ENCODE results near the gene MS4A3.
"Not testable (repeated sequence)": the region's sequence is repeated elsewhere in the genome, so short reads cannot be mapped to it uniquely, and the experiment has no call there.

The MS4A3 gene, protein sequence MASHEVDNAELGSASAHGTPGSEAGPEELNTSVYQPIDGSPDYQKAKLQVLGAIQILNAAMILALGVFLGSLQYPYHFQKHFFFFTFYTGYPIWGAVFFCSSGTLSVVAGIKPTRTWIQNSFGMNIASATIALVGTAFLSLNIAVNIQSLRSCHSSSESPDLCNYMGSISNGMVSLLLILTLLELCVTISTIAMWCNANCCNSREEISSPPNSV

DNA sequence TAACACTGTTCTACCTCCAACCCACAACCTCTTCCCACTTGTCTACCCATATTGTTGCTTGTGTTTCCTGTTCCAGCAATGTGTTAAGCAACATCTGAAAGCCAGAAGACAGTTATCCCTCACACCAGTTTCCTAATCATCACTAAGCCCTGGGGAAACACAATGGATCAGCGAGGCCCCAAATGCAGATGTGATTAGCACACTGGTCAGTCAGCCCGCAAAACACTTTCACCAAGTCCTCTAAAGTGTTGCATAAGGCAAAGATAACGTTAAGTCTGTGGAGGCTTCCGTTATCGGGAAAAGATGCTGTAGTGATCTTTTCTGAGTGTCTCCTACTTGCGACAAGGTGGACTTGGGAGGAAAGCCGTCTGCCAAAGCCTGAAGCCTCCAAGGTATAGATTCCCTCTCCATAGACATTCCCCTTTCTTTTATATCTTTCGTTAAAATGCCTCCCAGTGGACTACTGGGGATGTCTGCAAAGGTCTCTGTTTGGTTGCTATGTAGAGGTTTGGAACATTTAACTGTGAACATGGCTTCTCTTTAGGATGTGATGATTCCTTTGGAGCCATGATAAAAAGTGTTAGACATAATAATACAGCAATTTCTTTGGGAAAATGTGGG lies at the start of gene MS4A3:
MS4A3 (plus strand) TSS at position 317 of the 621 bp plus-strand sequence. CDS start 4,496 bp downstream, outside the sequence.
- H3K4me3 ChIP-seq (ENCODE audit: low read length): no peak within 1 kb of the TSS
- no peaks in the 10 kb centered on the region for H3K79me2 ChIP-seq (ENCODE audit: control insufficient read depth, low read length)
- no peaks in the 10 kb centered on the region for H3F3A ChIP-seq (ENCODE audit: control insufficient read depth, insufficient read depth)
- H3K9me2 ChIP-seq (replicated peaks; ENCODE audit: control insufficient read depth, low read length): no peaks in the 10 kb centered on the region
- no peak within 1 kb of the TSS for H3K4me2 ChIP-seq (ENCODE audit: low read length)
- no peaks in the 10 kb centered on the region for H3K4me1 ChIP-seq (ENCODE audit: control insufficient read depth, low read length)
- H3K27me3 ChIP-seq (ENCODE audit: control insufficient read depth, low read length): peaks cover 5% of the 10 kb centered on the region
- H3K27ac ChIP-seq (ENCODE audit: low read depth, low read length): no peak within 1 kb of the TSS
- no peaks in the 10 kb centered on the region for H3K36me3 ChIP-seq (ENCODE audit: control insufficient read depth, low read length)
- TF ChIP-seq, protein P1, sequence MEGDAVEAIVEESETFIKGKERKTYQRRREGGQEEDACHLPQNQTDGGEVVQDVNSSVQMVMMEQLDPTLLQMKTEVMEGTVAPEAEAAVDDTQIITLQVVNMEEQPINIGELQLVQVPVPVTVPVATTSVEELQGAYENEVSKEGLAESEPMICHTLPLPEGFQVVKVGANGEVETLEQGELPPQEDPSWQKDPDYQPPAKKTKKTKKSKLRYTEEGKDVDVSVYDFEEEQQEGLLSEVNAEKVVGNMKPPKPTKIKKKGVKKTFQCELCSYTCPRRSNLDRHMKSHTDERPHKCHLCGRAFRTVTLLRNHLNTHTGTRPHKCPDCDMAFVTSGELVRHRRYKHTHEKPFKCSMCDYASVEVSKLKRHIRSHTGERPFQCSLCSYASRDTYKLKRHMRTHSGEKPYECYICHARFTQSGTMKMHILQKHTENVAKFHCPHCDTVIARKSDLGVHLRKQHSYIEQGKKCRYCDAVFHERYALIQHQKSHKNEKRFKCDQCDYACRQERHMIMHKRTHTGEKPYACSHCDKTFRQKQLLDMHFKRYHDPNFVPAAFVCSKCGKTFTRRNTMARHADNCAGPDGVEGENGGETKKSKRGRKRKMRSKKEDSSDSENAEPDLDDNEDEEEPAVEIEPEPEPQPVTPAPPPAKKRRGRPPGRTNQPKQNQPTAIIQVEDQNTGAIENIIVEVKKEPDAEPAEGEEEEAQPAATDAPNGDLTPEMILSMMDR (IDR thresholded peaks at IDR 0.05; ENCODE audit: low read depth, low read length, poor library complexity, severe bottlenecking): no peak
- TF ChIP-seq EZH2phosphoT487 (IDR thresholded peaks at IDR 0.05; ENCODE audit: borderline replicate concordance, low read length): no peak
- no peaks in the 10 kb centered on the region for H3K9me3 ChIP-seq (ENCODE audit: control insufficient read depth, insufficient read depth, low read length)
- no peaks in the 10 kb centered on the region for H4K20me1 ChIP-seq (ENCODE audit: control insufficient read depth, insufficient read depth, low read depth, low read length)

DNA sequence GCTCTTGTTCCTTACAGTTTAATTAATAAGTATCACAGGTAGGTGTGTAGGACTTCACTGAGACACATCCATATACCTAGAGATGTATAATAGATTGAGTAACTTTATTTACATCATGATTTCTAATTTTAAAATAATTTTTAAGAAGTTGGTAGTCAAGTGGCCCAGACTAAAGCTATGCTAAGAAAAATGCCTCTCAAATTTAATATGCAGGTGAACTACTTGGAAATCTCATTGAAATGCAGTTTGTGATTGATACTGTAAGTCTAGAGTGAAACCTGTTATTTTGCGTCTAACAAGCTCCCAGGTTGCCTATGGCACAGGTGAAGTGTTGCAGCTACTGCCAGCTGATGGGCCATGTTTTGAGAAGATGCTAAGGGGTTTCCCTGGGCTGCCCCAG lies 39.6 kb upstream of the MS4A3 start, which contains the start of gene OOSP4B:
OOSP4B (plus strand) TSS at position 301 of the 400 bp plus-strand sequence.
- Histone ChIP-seq H3K4me2 (ENCODE audit: low read length) (no peak within 1 kb of the TSS), H3K4me1 (ENCODE audit: control insufficient read depth, low read length) (no peaks in the 10 kb centered on the region), H3F3A (ENCODE audit: control insufficient read depth, insufficient read depth) (no peaks in the 10 kb centered on the region), H4K20me1 (ENCODE audit: control insufficient read depth, insufficient read depth, low read depth, low read length) (no peaks in the 10 kb centered on the region), H3K9me2 (replicated peaks; ENCODE audit: control insufficient read depth, low read length) (no peaks in the 10 kb centered on the region), H3K36me3 (ENCODE audit: control insufficient read depth, low read length) (no peaks in the 10 kb centered on the region), H3K9me3 (ENCODE audit: control insufficient read depth, insufficient read depth, low read length) (no peaks in the 10 kb centered on the region), H3K4me3 (ENCODE audit: low read length) (no peak within 1 kb of the TSS), H3K27me3 (ENCODE audit: control insufficient read depth, low read length) (no peaks in the 10 kb centered on the region), H3K79me2 (ENCODE audit: control insufficient read depth, low read length) (no peaks in the 10 kb centered on the region), H3K27ac (ENCODE audit: low read depth, low read length) (no peak within 1 kb of the TSS)
- TF ChIP-seq, protein P1 (IDR thresholded peaks at IDR 0.05; ENCODE audit: low read depth, low read length, poor library complexity, severe bottlenecking): no peak
- TF ChIP-seq EZH2phosphoT487 (IDR thresholded peaks at IDR 0.05; ENCODE audit: borderline replicate concordance, low read length): no peak

DNA sequence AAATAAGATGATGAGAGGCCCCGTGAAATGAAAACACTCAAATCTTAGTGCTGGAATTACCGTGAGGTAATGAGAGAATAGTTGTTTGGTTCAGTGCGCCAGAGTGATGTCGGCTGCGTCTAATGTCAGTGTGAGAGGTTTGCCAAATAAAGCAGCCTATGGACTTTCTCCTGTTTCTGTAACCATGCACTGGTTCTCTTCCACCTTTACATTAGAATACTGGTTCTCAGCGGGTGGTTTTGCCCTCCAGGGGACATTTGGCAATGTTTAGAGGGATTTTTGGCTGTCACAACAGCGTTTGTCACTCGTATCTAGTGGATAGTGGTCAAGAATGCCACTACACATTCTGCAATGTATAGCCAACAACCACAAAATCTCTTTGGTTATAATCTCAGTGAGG lies 38.4 kb upstream of the MS4A3 start:
- Histone ChIP-seq H3K36me3 (ENCODE audit: control insufficient read depth, low read length) (no peaks in the 10 kb centered on the region), H3K27me3 (ENCODE audit: control insufficient read depth, low read length) (no peaks in the 10 kb centered on the region), H3K9me2 (replicated peaks; ENCODE audit: control insufficient read depth, low read length) (no peaks in the 10 kb centered on the region), H4K20me1 (ENCODE audit: control insufficient read depth, insufficient read depth, low read depth, low read length) (no peaks in the 10 kb centered on the region), H3K4me1 (ENCODE audit: control insufficient read depth, low read length) (no peaks in the 10 kb centered on the region), H3K79me2 (ENCODE audit: control insufficient read depth, low read length) (no peaks in the 10 kb centered on the region), H3K4me3 (ENCODE audit: low read length) (no peak overlapping the region), H3K4me2 (ENCODE audit: low read length) (no peak overlapping the region), H3K9me3 (ENCODE audit: control insufficient read depth, insufficient read depth, low read length) (no peaks in the 10 kb centered on the region), H3K27ac (ENCODE audit: low read depth, low read length) (no peak overlapping the region), H3F3A (ENCODE audit: control insufficient read depth, insufficient read depth) (no peaks in the 10 kb centered on the region)
- no peak for TF ChIP-seq EZH2phosphoT487 (IDR thresholded peaks at IDR 0.05; ENCODE audit: borderline replicate concordance, low read length)

DNA sequence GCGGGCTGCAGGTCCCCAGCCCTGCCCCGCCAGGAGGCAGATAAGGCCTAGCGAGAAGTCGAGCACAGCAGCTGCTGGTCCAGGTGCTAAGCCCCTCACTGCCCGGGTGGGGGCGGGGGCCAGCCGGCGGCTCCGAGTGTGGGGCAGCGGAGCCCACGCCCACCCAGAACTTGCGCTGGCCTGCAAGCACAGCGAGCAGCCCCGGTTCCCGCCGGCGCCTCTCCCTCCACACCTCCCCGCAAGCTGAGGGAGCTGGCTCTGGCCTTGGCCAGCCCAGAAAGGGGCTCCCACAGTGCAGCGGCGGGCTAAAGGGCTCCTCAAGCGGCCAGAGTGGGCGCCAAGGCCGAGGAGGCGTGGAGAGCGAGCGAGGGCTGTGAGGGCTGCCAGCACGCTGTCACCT lies 36.1 kb upstream of the MS4A3 start:
- not testable (repeated sequence) for H3K4me3 ChIP-seq (ENCODE audit: low read length); H3K27me3 ChIP-seq (ENCODE audit: control insufficient read depth, low read length); H3K4me2 ChIP-seq (ENCODE audit: low read length); H3K9me2 ChIP-seq (replicated peaks; ENCODE audit: control insufficient read depth, low read length); H4K20me1 ChIP-seq (ENCODE audit: control insufficient read depth, insufficient read depth, low read depth, low read length); H3K36me3 ChIP-seq (ENCODE audit: control insufficient read depth, low read length); H3K79me2 ChIP-seq (ENCODE audit: control insufficient read depth, low read length); H3F3A ChIP-seq (ENCODE audit: control insufficient read depth, insufficient read depth); H3K4me1 ChIP-seq (ENCODE audit: control insufficient read depth, low read length); H3K9me3 ChIP-seq (ENCODE audit: control insufficient read depth, insufficient read depth, low read length); H3K27ac ChIP-seq (ENCODE audit: low read depth, low read length)
